ENCODE results near the gene EYA2.

The EYA2 gene

DNA sequence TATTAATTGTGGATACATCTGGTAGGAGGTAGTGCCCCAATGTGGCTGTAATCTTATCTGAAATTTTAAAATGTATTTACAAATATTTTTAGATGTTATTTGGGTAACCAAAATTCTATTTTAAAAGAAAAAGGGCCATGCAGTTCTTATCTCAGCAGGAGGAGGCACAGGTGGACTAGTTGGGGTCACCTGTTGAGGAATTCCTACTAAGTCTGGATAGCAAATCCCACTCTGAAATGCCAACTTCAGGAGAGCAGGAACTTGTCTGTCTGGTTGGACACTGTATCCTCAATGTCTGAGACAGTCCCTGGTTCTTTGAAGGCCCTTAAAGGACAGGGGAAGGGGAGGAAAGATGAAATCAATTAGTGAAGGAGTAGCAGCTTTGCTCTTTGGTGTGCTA, 82.6 kb downstream of the EYA2 start:
- no peak for DNase-seq (ENCODE audit: low read depth in 2 of 2, low spot score in 1 of 2)

DNA sequence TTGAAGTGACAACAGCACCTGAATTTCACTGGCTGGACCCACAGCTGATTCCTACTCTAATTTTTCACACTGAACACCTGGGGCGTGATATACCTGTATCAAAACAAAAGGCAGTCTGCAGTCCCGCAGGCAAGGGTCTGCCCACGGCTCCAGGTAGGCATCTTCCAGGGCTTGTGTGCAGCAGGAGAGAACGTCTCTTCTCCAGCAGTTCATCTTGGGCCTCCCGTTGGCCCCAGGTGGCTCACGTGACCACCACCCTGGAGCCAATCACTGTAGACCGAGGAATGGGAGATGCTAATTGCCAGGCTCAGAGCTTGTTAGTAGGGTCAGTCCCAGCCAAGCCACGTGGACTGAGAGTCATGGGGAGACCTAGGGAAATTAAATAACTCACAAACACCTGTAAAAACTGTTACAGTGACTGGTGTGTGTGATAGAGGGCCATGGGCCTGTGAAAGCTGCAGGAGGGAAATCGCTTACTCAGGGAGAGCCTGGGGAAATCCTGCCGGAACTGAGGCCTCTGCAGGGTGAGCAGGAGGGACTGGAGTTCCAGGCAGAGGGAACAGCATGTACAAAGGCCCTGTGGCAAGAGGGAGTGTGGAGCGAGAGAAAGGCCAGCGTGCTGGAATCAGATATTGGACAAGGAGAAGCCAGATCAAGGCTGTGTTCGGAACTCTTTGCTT, 83.4 kb downstream of the EYA2 start:
- DNase-seq (ENCODE audit: low read depth in 2 of 2, low spot score in 1 of 2): no peak

DNA sequence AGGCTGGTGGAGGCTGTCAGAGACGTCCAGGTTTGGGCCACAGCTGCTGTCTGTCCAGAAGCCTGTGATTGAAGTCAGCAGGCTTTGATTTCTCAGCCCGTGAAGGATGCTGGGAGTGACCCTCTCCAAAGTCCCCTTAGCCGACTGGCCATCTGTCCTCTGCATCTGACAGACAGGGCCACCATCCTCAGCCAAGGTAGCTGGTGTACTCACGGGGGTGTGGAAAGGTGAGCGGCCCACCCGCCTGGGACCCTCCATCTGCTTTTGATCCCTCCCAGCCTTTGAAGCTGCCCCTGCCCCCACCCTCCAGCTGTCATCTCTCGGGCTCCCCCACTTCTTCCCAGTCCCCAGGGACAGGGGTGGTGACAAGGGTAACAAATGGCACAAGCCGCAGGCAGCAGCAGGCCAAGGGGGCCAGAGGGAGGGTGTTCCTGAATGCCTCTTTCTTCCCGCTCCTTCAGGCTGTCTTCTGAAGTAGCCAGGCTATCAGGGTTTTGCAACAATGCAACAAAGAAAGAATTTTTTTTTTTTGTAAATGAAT, 84.4 kb downstream of the EYA2 start:
- DNase-seq (ENCODE audit: low read depth in 2 of 2, low spot score in 1 of 2): no peak

DNA sequence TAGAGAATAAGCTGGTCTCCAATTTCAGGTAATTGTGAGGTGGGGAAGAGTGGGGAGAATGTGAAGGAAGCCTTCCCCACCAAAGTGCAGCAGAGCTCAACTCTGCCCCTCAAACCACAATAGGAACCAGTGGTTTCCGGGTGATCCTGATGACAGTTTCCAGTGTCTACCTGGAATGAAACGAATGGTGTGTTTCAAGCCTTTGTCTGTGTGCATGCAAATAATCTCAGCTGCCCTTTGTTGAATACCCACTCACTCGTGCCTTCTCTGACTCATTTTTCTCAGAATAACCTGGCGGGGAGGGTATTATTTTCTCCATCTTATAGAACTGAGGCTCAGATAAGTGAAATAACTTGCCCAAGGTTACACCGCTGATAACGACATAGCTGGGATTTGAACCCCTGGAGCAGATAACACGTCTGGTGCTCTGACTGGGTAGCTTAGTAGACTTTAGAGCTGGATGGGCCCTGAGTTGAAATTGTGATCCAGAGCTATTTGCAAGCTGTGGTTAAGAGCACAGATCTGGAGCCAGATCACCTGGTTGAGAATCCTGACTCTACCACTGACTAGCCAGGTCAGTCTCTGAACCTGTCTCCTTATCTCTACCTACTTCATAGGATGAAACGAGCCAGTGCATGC, 85.1 kb downstream of the EYA2 start:
- DNase-seq (ENCODE audit: low read depth in 2 of 2, low spot score in 1 of 2): no peak

DNA sequence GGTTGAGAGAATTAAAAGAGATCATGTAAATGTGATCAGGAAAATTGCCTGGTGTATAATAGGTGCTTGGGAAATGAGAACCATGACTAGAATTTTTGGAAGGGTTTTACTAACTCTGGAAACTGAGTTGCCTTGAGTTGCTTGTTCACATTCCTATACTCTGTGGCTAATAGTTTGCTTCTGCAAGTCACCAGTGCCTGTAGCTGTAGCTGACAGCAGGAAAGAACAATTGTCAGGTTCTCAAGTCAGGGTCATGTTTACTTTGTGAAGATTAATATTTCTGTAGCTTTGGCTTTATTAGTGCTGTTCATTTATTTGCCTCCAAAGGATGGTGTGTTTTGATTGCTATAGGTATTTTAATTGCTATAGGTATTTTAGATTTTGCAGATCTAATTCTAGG, 86.5 kb downstream of the EYA2 start:
- no peak for DNase-seq (ENCODE audit: low read depth in 2 of 2, low spot score in 1 of 2)

DNA sequence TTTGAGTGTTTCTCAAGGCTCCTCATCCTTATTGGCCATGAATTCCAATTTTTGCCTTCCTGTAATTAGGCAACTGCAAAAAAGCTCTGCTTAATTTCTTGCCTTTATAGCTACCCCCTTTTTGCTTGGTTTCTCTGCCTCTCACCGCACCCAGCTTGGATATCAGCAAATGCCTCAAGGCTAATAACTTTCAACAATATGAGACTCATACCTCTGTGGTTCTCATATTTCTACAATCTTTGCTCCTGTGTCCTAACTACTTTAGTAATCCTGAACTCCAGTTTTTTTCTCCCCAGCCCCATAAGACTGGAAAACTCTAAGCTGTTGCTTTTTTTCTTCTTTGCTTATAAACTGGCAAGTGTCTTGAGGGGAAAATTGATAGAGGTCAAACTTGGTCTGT, 88.8 kb downstream of the EYA2 start:
- no peak for DNase-seq (ENCODE audit: low read depth in 2 of 2, low spot score in 1 of 2)

DNA sequence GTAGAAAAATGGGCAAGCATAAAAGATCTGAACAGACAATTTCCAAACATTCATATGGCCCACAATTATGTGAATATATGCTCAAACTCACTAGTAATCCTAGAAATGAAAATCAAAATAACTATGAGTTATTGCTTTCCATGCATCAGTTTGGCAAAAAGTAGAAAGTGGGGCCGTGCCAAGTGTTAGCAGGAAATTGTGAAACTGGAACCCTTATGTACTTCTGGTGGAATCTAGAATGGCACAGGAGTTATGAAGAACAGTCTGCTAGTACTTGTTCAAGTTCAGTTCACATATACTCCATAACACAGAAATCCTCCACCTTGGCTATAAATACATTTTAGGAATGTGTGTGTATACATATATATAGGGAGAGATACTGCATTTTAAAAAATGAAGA, 89.8 kb downstream of the EYA2 start:
- no peak for DNase-seq (ENCODE audit: low read depth in 2 of 2, low spot score in 1 of 2)

DNA sequence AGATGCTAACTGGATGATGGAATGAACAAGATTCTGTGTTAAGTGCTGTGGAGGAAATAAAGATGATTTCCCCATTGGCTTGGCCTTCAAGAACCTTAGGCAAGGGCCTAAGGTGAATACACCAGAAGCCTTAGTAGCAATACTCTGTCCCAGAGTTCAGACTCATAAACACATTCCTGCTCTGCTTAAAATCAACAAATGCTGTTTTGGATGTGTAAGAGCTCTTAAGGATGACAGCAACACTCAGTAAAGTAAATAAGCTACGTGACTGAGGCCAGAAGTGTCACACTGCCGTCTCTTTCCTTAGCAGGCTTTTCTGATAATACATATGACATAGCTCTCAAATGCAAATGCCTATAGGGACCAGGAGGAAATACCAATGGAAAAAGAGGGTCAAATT, 90.6 kb downstream of the EYA2 start:
- no peak for DNase-seq (ENCODE audit: low read depth in 2 of 2, low spot score in 1 of 2)

DNA sequence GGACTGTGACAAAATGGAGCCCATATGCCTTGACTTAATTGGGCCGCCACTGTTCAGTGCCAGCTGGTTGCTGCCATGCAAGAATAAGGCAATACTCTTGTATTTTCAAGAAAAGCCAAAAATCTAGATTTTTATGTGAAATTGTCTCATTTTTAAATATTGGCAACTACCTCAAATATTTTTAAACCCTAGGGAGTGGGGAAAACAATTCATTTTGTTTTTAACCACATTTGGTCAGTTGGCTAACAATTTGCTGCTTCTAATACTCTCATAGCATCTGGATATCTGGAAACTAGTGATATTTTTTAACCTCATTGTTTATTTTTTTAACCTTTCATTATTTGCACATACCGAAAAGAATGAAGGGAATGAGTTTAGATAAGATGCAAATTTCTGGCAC, 91.0 kb downstream of the EYA2 start:
- no peak for DNase-seq (ENCODE audit: low read depth in 2 of 2, low spot score in 1 of 2)

DNA sequence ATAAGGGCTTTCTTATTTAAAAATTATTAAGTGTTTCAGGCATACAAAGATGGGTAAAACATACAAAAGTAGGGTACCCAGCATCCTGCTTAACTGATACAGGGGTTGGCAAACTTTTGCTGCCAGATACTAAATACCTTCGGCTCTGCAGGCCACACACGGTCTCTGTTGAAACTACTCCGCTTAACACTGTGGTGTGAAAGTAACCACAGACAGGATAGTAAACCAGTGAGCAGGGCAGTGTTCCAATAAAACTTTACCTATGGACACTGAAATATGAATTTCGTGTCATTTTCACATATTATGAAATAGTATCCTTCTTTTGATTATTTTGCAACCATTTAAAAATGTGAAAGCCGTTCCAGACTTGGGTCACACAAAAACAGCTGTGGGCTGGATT, 92.4 kb downstream of the EYA2 start:
- no peak for DNase-seq (ENCODE audit: low read depth in 2 of 2, low spot score in 1 of 2)

DNA sequence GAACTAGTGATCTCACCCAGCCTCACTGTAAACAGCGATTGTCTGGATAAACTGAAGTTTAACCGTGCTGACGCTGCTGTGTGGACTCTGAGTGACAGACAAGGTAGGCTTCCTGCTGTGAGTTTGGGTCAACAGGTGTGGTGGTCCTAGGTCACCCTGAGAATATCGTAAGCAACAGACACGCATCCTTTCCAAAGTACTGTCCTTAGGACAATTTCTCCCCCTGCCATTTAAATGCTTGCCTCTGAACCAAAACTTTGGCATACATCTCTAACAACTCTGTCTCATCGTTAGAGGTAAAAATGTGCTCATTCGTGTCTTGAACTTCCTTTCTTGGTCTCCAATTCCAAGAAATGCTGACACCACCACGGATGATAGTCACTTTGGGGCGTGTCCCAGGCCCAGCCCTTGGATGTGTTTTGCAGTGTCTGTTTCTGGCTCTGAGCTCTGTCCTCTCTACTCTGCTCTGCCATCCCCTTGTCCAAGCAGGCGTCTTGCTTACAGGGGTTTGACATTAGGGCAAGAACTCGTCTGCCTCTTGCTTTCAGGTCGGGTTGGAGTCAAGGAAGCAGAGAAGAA, 95.5 kb downstream of the EYA2 start:
- no peak for DNase-seq (ENCODE audit: low read depth in 2 of 2, low spot score in 1 of 2)

DNA sequence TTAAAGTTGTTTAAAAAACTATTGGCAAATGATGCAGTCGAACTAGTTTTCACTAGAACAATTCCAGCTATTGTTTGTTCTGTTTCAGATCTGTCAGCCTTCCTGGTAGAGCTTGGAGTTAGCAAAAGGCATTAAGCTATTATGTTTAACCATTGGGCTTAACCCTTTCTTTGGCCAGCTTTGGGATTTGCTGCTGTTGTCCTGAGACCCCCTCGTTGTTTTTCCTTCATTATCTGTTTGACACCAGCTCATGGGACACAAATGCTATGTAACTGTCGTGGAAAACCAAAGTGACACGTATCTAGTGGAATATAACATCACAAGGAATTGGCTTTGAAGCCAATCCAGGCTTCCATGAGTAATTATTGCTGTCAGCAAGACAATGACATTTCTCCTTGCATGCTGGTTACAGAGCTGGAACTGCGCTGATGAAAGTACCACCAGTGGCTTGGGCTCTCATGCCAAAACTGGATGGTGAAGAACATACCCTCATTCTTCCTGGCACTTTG, 96.0 kb downstream of the EYA2 start:
- DNase-seq (ENCODE audit: low read depth in 2 of 2, low spot score in 1 of 2): no peak

DNA sequence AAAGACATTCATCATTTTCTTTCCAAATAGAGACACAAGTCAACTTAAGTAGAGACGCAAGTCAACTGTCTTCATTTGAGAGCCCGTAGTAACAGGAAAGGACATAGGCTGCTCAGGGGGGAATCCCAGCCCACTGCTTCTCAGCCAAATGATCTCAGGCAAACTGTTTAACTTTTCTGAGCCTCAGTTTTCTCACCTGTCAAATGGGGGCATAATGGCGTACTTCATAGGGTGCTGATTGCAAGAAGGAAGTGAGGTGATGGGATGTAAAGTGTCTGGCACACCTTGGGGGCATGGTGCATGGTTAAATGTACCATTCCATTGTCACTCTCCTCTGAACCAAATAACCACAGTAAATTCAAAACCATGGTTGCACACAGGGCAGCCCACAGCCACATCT, 96.5 kb downstream of the EYA2 start:
- DNase-seq (ENCODE audit: low read depth in 2 of 2, low spot score in 1 of 2): no peak

DNA sequence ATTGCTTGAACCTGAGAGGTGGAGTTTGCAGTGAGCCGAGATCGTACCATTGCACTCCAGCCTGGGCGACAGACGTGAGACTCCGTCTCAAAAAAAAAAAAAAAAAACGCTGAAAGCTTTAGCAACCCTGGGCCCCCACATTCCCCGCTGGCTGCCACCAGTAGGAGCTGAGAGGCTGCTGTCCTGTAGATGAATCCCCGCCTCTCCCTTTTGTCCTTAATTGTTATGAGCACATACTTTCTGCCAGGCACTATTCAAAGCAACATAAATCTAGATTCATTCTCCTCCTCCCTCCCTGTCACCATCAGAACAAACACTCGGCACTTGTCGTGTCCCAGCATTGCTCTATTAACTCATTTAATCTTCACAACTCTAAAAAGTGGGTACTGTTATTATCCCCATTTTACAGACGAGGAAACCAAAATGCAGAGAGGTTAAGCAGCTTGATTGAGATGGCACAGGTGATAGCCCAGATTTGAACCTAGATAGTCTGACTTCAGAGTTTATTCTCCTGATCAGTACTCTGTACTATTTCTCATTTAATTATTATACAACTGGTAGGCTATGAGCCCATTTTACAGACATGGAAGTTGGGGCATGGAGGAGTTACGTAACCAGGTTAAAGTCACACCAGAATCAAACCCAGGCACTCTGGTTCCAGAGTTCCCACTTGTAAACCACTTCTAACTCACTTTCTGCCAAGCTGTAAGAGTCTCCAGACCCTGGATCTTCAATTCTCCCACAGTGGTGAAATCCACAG, 97.4 kb downstream of the EYA2 start:
- no peak for DNase-seq (ENCODE audit: low read depth in 2 of 2, low spot score in 1 of 2)

DNA sequence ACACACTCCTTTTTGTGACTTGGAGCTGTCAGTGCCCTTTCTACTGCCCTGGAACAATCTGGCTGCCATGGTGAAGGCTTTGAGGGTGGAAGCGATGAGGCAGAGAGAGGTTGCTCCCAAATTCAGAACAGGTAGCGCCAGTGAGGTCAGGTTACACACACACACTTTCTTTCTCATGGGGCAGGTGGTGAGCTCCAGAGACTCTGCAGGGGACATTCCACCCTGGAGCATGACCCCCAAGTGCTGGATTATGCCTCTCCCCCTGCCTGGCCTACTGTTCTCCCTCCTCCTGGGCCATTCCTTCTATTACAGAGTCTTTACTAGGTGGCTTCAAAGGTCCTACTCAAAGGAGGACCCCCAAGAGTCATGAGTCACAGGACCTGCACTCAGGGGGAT, 98.0 kb downstream of the EYA2 start:
- DNase-seq (ENCODE audit: low read depth in 2 of 2, low spot score in 1 of 2): no peak

DNA sequence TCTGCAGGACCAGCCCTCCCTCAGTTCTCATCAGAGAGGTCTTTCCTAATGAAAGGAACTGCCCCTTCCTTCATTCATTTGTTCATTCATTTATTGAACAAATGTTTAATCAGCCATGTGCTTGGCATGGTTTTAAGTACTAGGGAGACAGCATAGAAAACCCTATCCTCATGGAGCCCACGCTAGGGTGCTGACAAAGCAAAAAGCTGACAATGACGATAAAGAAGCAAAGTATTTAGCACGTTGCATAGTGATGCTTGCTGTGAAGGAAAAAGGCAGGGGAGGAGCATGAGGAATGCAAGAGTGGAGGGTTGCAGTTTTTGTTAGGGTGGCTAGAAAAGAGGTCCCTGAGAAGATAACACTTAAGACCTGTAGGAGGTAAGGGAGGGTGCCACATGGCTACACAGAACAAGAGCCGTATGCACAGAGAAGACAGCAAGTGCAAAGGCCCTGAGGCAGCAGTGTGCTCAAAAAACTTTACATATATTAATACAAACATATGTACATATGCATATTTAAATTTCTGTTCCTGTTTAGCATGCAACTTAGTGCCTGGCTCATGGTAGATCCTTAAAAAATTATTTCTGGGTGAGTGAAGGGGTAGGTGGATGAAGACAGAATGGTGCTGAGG, 98.9 kb downstream of the EYA2 start:
- DNase-seq (ENCODE audit: low read depth in 2 of 2, low spot score in 1 of 2): no peak

DNA sequence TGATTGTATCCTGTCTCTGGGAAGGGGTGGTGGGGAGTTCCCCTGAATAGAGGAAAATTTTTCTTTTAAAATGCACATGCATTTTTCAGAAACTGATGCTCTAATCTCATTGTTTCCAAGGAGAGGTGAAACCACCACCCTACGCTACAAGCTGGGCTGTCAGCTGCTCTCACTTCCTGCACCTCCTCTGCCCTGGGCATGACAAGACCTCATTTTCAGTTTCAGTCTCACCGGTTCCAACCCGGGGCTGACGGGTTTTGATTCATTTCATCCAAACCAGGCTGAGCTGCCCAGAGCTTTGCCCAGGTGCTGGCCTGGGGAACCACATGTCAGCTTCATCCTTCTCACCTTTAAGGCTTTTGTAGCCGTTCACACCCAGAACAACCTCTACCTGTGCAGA, 99.7 kb downstream of the EYA2 start:
- no peak for DNase-seq (ENCODE audit: low read depth in 2 of 2, low spot score in 1 of 2)

DNA sequence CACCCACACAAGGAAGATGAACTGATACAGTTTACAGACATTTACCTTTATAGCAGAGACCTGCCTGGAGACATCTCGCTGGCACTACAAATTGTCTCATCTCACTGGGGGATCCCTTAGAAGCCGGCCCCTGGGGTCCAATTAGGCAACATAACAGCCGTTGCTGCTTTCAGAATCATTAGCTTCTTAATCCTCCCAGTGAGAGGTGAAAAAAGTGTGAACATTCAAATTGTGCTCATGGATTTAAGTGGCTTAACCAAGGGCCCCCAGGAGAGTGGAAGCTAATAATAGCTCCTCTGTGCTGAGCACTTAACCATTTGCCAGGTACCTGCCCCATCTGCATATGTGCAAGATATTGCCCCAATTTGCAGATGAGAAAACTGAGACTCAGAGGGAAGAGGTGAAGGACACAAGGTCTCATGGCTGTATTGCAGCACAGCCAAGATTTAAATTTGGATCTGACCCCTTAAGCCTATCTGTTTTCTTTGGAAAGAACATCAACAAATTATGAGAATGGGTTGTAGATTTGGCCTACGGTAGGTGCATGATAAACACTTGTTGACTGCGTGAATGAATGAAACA, 101.0 kb downstream of the EYA2 start:
- DNase-seq (ENCODE audit: low read depth in 2 of 2, low spot score in 1 of 2): no peak

DNA sequence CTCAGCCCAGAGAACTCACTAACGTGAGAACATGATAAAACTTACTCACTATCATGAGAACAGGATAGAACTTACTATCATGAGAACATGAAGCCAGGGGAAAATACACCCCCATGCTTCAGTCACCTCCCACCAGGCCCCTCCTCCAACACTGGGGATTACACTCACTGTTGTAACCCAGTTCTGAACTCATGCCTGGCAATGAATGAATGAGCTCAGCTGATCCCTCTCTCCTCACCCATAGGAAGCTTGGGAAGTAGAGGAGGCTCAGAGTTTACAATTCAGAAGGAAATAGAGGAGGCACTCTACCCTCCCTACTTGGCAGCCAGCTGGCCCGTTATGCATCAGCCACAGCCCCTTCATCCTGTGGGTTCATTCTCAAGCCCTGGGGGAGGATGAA, 102.5 kb downstream of the EYA2 start:
- DNase-seq (ENCODE audit: low read depth in 2 of 2, low spot score in 1 of 2): no peak

DNA sequence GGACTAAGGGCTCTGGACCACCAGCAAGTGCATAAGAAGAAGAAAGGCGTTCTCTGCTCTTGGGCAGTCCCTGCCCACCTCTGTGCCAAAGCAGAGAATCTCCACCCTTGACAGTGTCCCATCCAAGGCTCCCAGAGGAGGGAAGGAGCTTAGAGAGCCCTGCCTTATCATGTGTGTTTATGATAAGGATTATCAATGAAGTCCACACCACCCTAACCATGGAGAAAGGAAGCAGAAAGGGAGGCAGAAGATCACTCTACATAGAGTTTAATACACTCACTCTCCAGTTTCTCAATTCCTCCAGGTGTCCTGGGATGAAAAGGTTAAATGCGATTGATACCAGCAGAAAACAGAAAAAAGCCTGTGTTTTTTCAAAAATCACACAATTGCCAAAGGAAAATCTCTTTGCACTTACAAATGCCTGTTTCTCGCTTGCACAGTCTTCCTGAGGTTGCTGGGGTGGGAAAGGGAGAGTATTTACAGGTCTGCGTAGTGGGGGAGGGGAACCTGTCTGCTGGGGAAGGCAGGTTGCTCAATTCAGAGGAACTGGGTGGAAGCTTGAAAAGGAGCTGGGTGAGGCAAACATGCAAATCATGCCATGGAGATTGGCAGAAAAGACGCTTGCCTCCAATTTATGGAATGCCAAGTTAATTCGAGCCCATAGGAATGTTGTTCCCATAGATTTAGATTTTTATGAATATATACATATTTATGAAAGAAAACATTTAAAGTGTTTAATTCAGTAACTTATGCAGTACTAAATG, 104.0 kb downstream of the EYA2 start:
- DNase-seq (ENCODE audit: low read depth in 2 of 2, low spot score in 1 of 2): no peak

Measured in stimulated activated CD8-positive, alpha-beta memory T cell treated with anti-CD3 and anti-CD28 coated beads, Interleukin-4, amount 100 ng/mL, for 1 hour (primary cell).